Upper lobe of left lung (tissue), 6 donors: ENCODE data around the gene MORC3. TPM values are rescaled to one million over a fixed set of nuclear protein-coding genes. Genes with fewer than 3 reads are reported as not detected.

ENCODE experiments used
- ATAC-seq, 2 donors: fragments of 200-7000 bp; cut with Tn5 transposase; one replicate each; pipeline ENCODE4 v1.9.1; 2022; ENCODE audit warnings: mild to moderate bottlenecking in 2 of 2, moderate library complexity in 2 of 2; ENCODE audit not compliant: low FRiP score in 2 of 2
- DNase-seq, 2 donors: peaks; one replicate each; pipeline ENCODE4 v3.0.0-alpha.2; 2019 to 2020
- H3K27ac ChIP-seq, 4 donors: fragments of 200-600 bp; sonication (generic); one replicate each; pipeline ENCODE4 v1.5.1; 2016 to 2019
- H3K27me3 ChIP-seq, 4 donors: fragments of 200-600 bp; sonication (generic); one replicate each; pipeline ENCODE4 v1.5.1; 2017 to 2019
- H3K36me3 ChIP-seq, 4 donors: fragments of 200-600 bp; sonication (generic); one replicate each; pipeline ENCODE4 v1.5.1; 2016 to 2019
- H3K4me1 ChIP-seq, 4 donors: fragments of 200-600 bp; sonication (generic); one replicate each; pipeline ENCODE4 v1.5.1; 2018 to 2019
- H3K4me3 ChIP-seq, 4 donors: fragments of 200-600 bp; sonication (generic); one replicate each; pipeline ENCODE4 v1.5.1; 2017 to 2019; ENCODE audit warnings: mild to moderate bottlenecking in 2 of 4, moderate library complexity in 1 of 4
- H3K9me3 ChIP-seq, 4 donors: fragments of 200-600 bp; sonication (generic); one replicate each; pipeline ENCODE4 v1.5.1; 2018 to 2019
- EP300 ChIP-seq, 4 donors: sonication (generic); formaldehyde crosslinking; IDR thresholded peaks; one replicate each; pipeline ENCODE4 v1.5.1; 2017; ENCODE audit warnings: antibody characterized with exemption in 4 of 4, control low read depth in 2 of 4
- POLR2A ChIP-seq, 4 donors: fragments of 450-650 bp; IDR thresholded peaks; one replicate each; pipeline ENCODE4 v1.5.1; 2016 to 2017; ENCODE audit warnings: antibody characterized with exemption in 4 of 4, mild to moderate bottlenecking in 2 of 4
- POLR2AphosphoS5 ChIP-seq, 2 donors: sonication (generic); formaldehyde crosslinking; IDR thresholded peaks; one replicate each; pipeline ENCODE4 v1.5.1; 2017; ENCODE audit warnings: antibody characterized with exemption in 2 of 2
- WGBS, 2 donors: methylation state at CpG; one replicate each; pipeline ENCODE4 v1.1.5; 2017 to 2018; 5-methylcytosine and 5-hydroxymethylcytosine counted together
- total RNA-seq, 6 donors: library from RNA; depleted of rRNA in 4 of 6; stranded (reverse); fragments of >200 nt in 4 of 6; gene quantifications; one replicate each; pipeline versions ENCODE4 v1.1.0 to v1.2.1, GENCODE V29; 2016 to 2021
- TF ChIP-seq, protein P1 (sequence below), 6 experiments: fragments of 450-650 bp in 4 of 6; fragments of 200-600 bp in 2 of 6; sonication (generic) in 2 of 6; IDR thresholded peaks; one replicate each; pipeline ENCODE4 v1.5.1; 2016 to 2019; ENCODE audit warnings: antibody characterized with exemption in 6 of 6
- donor health status: DM: no; HTN: no; CAD: no; lungs with moderate emphysema.
- donor health status: DM: no; HTN: yes; CAD: no; lungs with severe emphysema.

Gene MORC3
- total RNA-seq, 6 donors from 2014 or later, result 26.0 to 62.7 (median 31.5) TPM

DNA sequence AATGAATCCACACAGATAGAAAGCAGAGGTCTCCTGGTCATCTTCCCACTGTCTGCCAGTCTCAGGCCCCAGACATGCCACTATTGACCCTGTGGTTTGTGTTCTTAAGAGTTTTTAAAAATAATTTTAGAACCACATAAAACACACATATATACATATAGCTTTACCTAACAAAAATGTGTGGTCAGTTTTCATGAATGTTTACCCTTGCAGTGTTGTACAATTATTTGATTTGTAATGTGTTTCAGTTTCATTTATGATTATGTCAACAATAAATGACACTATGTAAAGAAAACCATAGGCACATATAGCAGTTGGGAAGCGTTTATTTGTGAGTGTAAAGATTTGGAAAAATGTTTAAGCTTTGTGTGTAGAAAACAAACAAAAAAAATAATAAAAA lies 82.3 kb downstream of the MORC3 start:
- H3K9me3 ChIP-seq, result no peaks in the 10 kb centered on the region
- no peaks in the 10 kb centered on the region for H3K27me3 ChIP-seq
- peaks cover 0 to 7% (median 0%) of the 10 kb centered on the region in 4 donors for H3K36me3 ChIP-seq
- TF ChIP-seq POLR2AphosphoS5 (IDR thresholded peaks at IDR 0.05), result no peak
- 84 to 89% methylated on average over 1 of the region's 1 CpG for WGBS, 2 donors
- no peak for DNase-seq
- no peak overlapping the region for H3K4me3 ChIP-seq
- H3K27ac ChIP-seq, result no peak overlapping the region
- H3K4me1 ChIP-seq, result no peaks in the 10 kb centered on the region
- ATAC-seq, result no peak

DNA sequence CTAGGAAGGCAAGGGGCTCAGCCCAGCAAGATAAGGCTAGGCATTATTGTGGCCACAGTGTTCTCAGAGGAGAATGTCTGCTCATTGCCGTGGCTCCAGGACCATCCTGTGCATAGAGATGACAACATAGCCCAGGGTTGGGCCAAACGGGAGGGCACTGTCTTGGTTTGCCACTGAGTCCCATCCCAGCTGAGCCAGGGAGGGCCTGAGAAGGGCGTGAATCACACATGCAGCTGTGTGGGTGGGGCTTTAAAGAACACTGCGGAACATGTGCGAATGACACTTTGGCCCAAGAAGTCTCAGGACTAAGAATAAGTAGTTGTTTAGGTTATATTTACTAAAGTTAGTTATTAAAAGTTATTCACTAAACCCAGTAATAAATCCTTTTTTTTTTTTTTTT lies 83.7 kb downstream of the MORC3 start:
- ATAC-seq, result peak in 1 of 2 donors; percentile 57

DNA sequence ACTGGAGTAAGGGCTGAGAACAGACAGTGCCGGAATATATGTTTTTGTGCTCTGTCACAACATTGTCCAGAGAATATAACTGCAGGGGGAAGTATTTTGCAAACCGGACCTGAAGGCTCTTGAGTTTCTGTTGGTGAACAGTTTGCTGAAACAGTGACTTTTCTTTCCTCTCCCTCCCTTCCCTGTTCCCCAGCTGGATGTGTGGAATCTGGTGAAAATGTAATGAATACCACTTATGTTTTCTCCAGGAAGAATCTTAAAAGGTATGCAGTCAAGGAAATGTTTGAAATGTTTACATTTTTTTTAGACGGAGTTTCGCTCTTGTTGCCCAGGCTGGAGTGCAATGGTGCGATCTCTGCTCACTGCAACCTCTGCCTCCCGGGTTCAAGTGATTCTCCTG lies 88.6 kb downstream of the MORC3 start:
- Histone ChIP-seq H3K27ac (no peak overlapping the region), H3K36me3 (peaks cover 0 to 13% (median 6%) of the 10 kb centered on the region in 4 donors), H3K27me3 (no peaks in the 10 kb centered on the region), H3K9me3 (no peaks in the 10 kb centered on the region), H3K4me1 (peaks cover 0 to 5% (median 0%) of the 10 kb centered on the region in 4 donors), H3K4me3 (no peak overlapping the region)
- 65 to 76% methylated on average over 6 of the region's 6 CpGs for WGBS, 2 donors
- DNase-seq, result no peak
- no peak for ATAC-seq
- TF ChIP-seq, protein P1, sequence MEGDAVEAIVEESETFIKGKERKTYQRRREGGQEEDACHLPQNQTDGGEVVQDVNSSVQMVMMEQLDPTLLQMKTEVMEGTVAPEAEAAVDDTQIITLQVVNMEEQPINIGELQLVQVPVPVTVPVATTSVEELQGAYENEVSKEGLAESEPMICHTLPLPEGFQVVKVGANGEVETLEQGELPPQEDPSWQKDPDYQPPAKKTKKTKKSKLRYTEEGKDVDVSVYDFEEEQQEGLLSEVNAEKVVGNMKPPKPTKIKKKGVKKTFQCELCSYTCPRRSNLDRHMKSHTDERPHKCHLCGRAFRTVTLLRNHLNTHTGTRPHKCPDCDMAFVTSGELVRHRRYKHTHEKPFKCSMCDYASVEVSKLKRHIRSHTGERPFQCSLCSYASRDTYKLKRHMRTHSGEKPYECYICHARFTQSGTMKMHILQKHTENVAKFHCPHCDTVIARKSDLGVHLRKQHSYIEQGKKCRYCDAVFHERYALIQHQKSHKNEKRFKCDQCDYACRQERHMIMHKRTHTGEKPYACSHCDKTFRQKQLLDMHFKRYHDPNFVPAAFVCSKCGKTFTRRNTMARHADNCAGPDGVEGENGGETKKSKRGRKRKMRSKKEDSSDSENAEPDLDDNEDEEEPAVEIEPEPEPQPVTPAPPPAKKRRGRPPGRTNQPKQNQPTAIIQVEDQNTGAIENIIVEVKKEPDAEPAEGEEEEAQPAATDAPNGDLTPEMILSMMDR (IDR thresholded peaks at IDR 0.05), result no peak
- TF ChIP-seq EP300 (IDR thresholded peaks at IDR 0.05), result no peak
- TF ChIP-seq POLR2A (IDR thresholded peaks at IDR 0.05), result no peak
- TF ChIP-seq POLR2AphosphoS5 (IDR thresholded peaks at IDR 0.05), result no peak

More for the DNA sequence above, 83.7 kb downstream of the MORC3 start:
- Histone ChIP-seq H3K4me1 (peaks cover 0 to 5% (median 0%) of the 10 kb centered on the region in 4 donors), H3K27ac (no peak overlapping the region), H3K4me3 (no peak overlapping the region), H3K9me3 (no peaks in the 10 kb centered on the region), H3K27me3 (no peaks in the 10 kb centered on the region), H3K36me3 (peaks cover 0 to 7% (median 0%) of the 10 kb centered on the region in 4 donors)
- 88 to 94% methylated on average over 5 of the region's 5 CpGs for WGBS, 2 donors
- TF ChIP-seq, protein P1 (IDR thresholded peaks at IDR 0.05), result no peak
- TF ChIP-seq POLR2AphosphoS5 (IDR thresholded peaks at IDR 0.05) (no peak), POLR2A (IDR thresholded peaks at IDR 0.05) (no peak), EP300 (IDR thresholded peaks at IDR 0.05) (no peak)
- no peak for DNase-seq

DNA sequence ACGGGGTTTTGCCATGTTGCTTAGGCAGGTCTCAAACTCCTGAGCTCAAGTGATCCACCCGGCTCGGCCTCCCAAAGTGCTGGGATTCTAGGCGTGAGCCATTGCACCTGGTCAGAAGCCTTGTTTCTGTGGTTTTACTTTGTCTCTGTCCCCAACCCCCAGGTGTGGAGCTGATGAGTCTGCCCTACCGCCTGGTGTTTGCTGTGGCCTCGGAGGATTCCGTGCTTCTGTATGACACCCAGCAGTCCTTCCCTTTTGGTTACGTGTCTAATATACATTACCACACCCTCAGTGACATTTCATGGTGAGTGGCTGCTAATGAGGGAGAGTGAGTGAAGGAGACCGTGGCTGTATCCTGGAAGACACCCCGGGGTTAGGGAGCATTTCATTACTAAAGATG lies 91.3 kb downstream of the MORC3 start:
- WGBS, 2 donors, result 96 to 98% methylated on average over 10 of the region's 10 CpGs
- peaks cover 0 to 20% (median 6%) of the 10 kb centered on the region in 4 donors for H3K36me3 ChIP-seq

DNA sequence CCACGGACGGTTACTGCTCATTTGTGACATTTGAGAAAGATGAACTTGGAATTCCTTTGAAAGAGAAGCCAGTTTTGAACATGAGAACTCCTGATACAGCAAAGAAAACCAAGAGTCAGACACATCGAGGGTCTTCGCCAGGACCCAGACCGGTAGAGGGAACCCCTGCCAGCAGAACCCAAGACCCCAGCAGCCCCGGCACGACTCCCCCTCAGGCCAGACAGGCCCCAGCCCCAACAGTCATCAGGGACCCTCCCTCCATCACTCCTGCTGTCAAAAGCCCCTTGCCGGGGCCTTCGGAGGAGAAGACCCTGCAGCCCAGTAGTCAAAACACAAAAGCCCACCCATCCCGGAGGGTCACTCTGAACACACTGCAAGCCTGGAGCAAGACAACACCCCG lies 92.9 kb downstream of the MORC3 start:
- peaks cover 0 to 20% (median 6%) of the 10 kb centered on the region in 4 donors for H3K36me3 ChIP-seq
- no peak for TF ChIP-seq EP300 (IDR thresholded peaks at IDR 0.05)
- TF ChIP-seq, protein P1 (IDR thresholded peaks at IDR 0.05), result no peak
- no peak for TF ChIP-seq POLR2A (IDR thresholded peaks at IDR 0.05)
- no peak for TF ChIP-seq POLR2AphosphoS5 (IDR thresholded peaks at IDR 0.05)

More for the DNA sequence above, 91.3 kb downstream of the MORC3 start:
- H3K9me3 ChIP-seq, result no peaks in the 10 kb centered on the region
- H3K4me1 ChIP-seq, result peaks cover 0 to 5% (median 0%) of the 10 kb centered on the region in 4 donors
- H3K4me3 ChIP-seq, result no peak overlapping the region
- no peak overlapping the region for H3K27ac ChIP-seq
- ATAC-seq (no peak), DNase-seq (no peak)
- H3K27me3 ChIP-seq, result no peaks in the 10 kb centered on the region
- TF ChIP-seq, protein P1 (IDR thresholded peaks at IDR 0.05), result no peak
- TF ChIP-seq POLR2A (IDR thresholded peaks at IDR 0.05), result no peak
- no peak for TF ChIP-seq EP300 (IDR thresholded peaks at IDR 0.05)
- no peak for TF ChIP-seq POLR2AphosphoS5 (IDR thresholded peaks at IDR 0.05)

More for the DNA sequence above, 92.9 kb downstream of the MORC3 start:
- WGBS, 2 donors, result 93 to 100% methylated on average over 9 to 11 of the region's 11 CpGs
- no peak for DNase-seq
- peaks cover 0 to 5% (median 0%) of the 10 kb centered on the region in 4 donors for H3K4me1 ChIP-seq
- no peak overlapping the region for H3K27ac ChIP-seq
- no peak for ATAC-seq
- H3K4me3 ChIP-seq, result no peak overlapping the region
- H3K9me3 ChIP-seq, result no peaks in the 10 kb centered on the region
- no peaks in the 10 kb centered on the region for H3K27me3 ChIP-seq
